IgD-negative memory B cell (primary cell): Measurements from ENCODE around the gene CELA2A. TPM values are rescaled to one million over a fixed set of nuclear protein-coding genes. Genes with fewer than 3 reads are reported as not detected.
"Not testable (repeated sequence)": the region's sequence is repeated elsewhere in the genome, so short reads cannot be mapped to it uniquely, and the experiment has no call there.

Experiments
- H3K27ac Mint-ChIP-seq, 3 donors: one replicate each; pipeline ENCODE4 v1.8.0; 2020 to 2022; ENCODE audit warnings: mild to moderate bottlenecking in 3 of 3, mixed read lengths in 3 of 3, moderate library complexity in 1 of 3
- H3K27me3 Mint-ChIP-seq: one replicate; pipeline ENCODE4 v1.8.0; 2021; ENCODE audit warnings: mixed read lengths
- H3K36me3 Mint-ChIP-seq: one replicate; pipeline ENCODE4 v1.8.0; 2020; ENCODE audit warnings: mild to moderate bottlenecking, mixed read lengths
- H3K4me1 Mint-ChIP-seq, 3 donors: one replicate each; pipeline ENCODE4 v1.8.0; 2020 to 2022; ENCODE audit warnings: mixed read lengths in 3 of 3, mild to moderate bottlenecking in 1 of 3
- H3K4me3 Mint-ChIP-seq, 4 donors: one replicate each; pipeline ENCODE4 v1.8.0; 2020 to 2022; ENCODE audit warnings: mild to moderate bottlenecking in 4 of 4, mixed read lengths in 4 of 4, moderate library complexity in 3 of 4
- H3K9me3 Mint-ChIP-seq, 3 donors: one replicate each; pipeline ENCODE4 v1.8.0; 2020 to 2021; ENCODE audit warnings: mixed read lengths in 3 of 3, mild to moderate bottlenecking in 1 of 3
- polyA plus RNA-seq: library from polyadenylated mRNA; unstranded; fragments of 300-500 nt; fragmentation: Illumina TruSeq; gene quantifications from one replicate; pipeline ENCODE4 v1.2.3, GENCODE V29; 2021

CELA2A gene
- polyA plus RNA-seq, 1 donor from 2014 or later = not detected

DNA sequence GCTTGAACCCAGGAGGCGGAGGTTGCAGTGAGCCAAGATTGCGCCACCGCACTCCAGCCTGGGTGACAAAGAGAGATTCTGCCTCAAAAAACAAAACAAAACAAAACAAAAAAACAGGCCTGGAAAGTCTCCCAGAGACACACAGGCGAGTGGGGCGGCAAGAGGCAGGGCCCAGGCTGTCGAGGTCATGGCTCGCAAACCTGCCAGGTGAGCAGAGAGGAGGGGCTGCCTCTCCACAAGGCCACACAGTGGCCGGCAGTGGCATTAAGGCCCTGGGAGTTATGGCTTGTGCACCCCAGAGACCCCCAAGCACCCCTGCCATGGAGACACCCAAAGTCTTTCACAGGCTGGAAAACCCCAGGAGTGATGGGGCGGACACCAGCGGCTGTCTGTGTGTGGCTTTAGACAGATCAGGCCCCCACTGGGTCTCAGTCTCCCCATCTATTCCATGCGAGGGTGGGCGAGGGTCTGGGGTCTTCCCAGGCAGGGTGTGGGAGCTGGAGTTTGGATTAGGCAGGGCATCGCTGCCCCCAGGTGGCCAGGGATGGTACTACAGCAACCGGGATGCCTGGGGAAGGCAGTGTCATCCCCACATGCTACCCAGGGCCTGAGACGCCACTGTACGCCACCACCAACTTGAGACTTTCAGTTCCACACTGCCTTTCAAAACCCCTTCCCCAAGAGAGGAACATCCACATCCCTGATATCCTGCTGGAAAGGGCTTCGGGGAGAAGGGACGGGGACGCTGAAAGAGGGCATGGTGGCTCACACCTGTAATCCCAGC, 25.6 kb upstream of the CELA2A start:
- Mint-ChIP-seq H3K36me3 (peaks cover 2% of the 10 kb centered on the region), H3K27me3 (no peaks in the 10 kb centered on the region), H3K27ac (peak overlapping the region in 1 of 3 donors; percentile 83), H3K4me3 (no peak overlapping the region), H3K9me3 (no peaks in the 10 kb centered on the region), H3K4me1 (peaks cover 0 to 1% (median 0%) of the 10 kb centered on the region in 3 donors)

DNA sequence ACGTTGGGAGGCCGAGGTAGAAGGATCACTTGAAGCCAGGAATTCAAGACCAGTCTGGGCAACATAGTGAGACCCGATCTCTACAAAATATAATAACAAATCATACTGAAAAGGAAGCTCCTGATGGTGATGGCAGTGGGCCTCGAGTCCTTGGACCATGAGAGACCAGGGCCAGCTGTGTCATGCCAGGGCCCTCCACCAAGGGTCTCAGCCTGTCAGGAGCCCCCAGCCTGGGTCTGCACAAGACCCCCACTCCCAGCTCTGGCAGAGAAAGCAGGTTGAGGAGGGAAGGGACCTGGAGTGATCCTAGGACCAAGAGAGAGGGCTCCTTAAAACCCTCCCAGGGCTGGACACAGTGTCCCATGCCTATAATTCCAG, 25.0 kb upstream of the CELA2A start:
- no peaks in the 10 kb centered on the region for H3K27me3 Mint-ChIP-seq
- peak overlapping the region in 1 of 3 donors; percentile 83 for H3K27ac Mint-ChIP-seq
- H3K9me3 Mint-ChIP-seq = no peaks in the 10 kb centered on the region
- H3K36me3 Mint-ChIP-seq = peaks cover 1% of the 10 kb centered on the region
- no peak overlapping the region for H3K4me3 Mint-ChIP-seq
- peaks cover 0 to 1% (median 0%) of the 10 kb centered on the region in 3 donors for H3K4me1 Mint-ChIP-seq

DNA sequence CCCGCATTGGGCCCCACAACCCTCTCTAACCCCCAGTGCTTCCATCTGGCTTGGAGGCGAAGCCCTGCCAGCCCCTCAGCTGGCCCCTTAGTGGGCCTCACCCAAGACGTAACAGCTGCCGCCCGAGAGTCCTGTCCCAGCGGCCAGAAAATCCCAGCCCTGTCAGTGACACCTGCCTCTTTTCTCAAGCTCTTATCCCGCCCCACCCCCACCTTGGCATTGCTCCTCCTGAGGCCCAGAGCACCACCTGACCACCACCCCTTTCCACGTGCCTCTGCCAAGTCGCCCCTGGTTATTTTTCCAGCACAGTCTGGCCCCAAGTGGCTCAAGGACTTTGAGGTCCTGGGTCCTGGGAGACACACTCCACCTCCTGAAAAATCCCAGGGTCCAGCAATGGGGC, 24.2 kb upstream of the CELA2A start:
- Mint-ChIP-seq H3K4me3 (no peak overlapping the region), H3K27me3 (no peaks in the 10 kb centered on the region), H3K4me1 (peaks cover 0 to 1% (median 0%) of the 10 kb centered on the region in 3 donors), H3K27ac (peak overlapping the region in 1 of 3 donors; percentile 78), H3K9me3 (no peaks in the 10 kb centered on the region), H3K36me3 (no peaks in the 10 kb centered on the region)

DNA sequence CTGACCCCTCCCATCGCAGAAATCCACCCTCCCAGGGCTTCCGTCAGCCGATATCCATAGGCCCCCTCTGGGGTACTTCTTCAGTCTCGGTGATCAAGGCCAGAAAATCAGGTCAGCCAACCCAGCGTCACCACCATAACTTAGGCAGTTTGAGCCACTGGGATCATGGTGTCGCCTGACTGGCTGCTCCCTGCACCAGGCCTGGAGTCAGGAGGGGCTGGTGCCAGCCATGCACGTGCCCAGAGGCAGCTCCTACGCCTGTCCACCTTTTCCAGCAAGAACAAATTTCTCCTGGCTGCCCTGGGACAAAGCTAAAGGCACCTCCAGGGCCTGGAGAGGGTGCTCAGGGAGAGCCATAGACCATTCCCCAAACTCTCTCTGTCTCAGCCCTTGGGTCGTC, 23.1 kb upstream of the CELA2A start:
- no peaks in the 10 kb centered on the region for H3K9me3 Mint-ChIP-seq
- no peaks in the 10 kb centered on the region for H3K27me3 Mint-ChIP-seq
- no peaks in the 10 kb centered on the region for H3K4me1 Mint-ChIP-seq
- no peak overlapping the region for H3K27ac Mint-ChIP-seq
- H3K36me3 Mint-ChIP-seq = no peaks in the 10 kb centered on the region
- peak overlapping the region in 1 of 4 donors; percentile 75 for H3K4me3 Mint-ChIP-seq

DNA sequence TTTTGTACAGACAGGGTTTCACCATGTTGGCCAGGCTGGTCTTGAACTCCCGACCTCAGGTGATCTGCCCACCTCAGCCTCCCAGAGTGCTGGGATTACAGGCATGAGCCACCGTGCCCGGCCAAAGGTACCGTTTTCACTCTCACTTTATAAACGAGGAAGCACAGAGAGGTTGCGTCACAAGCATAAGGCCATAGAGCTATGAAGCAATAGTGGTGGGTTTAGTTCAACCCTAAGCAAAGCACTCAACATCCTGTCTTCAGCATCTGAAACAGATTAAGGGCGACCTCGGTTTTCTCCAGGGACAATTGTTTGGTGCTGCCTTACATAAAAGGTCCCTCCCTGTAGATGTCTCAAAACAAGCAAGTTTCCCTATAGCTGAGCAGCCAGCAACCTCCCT, 21.8 kb upstream of the CELA2A start:
- H3K4me1 Mint-ChIP-seq, H3K27me3 Mint-ChIP-seq, H3K36me3 Mint-ChIP-seq, H3K4me3 Mint-ChIP-seq, H3K9me3 Mint-ChIP-seq: not testable (repeated sequence)
- peak overlapping the region in 1 of 3 donors; percentile 35 for H3K27ac Mint-ChIP-seq

DNA sequence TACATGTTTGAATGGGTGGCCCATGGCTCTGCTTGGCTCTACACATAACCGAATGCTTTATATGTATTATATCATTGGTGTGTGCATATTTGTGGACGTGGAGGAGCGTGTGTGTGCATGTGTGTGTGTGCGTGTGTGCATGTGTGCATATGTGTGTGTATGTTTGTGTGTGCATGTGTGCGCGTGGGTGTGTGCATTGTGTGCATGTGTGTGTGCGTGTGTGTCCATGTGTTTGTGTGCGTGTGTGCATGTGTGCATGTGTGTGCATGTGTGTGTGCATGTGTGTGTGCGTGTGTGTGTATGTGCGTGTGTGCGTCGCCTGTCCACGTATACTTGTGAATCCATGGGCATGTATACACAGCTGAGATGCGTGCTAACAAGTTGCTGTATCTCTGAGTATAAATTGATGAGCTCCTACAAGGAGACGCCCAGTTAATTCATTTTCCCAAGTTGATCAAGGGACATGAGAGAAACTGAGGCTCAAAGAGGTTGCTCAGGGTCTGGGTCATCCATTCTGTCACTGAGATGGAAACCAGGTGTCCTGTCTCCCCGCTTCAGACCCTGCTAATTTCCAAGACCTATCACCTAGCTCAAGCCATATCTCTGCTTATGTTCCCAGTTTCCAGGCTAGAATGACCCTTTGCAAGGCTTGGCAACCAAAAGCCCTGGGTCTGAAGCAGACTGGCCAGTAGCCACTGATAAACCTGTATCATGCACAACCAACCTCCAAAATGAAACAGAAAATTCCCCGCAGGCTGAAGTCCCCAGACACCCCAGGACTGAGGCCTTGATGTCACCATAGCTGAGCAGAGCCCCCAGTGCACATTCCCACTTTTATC, 21.1 kb upstream of the CELA2A start:
- Mint-ChIP-seq H3K4me3 (no peak overlapping the region), H3K27me3 (no peaks in the 10 kb centered on the region), H3K27ac (no peak overlapping the region), H3K4me1 (no peaks in the 10 kb centered on the region), H3K9me3 (no peaks in the 10 kb centered on the region), H3K36me3 (no peaks in the 10 kb centered on the region)

DNA sequence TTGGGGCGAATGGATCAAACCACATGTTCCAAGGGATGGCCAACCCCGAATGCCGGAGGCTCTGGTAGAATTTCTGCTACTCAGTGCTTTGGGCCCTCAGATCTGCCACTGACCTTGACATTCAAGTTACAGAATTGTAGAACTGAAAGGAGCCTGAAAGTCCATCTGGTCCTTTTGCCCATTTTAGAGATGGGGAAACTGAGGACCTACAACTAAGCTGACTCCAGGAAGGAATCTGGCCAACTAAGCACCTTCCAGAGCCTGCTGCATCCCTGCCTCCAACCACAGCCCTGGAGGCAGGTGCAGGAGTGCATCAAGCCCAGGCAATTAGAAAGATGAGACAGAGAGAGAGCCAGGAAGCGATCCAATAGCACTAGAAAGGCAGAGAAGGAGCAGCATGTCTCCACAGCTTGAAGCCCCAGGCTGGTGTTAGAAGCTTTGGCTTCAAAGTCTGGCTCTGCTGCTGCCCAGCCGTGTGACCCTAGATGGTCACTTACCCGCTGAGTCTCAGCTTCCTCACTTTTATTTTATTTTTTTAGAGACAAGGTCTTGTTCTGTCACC, 19.6 kb upstream of the CELA2A start:
- Mint-ChIP-seq H3K27me3 (peaks cover 2% of the 10 kb centered on the region), H3K36me3 (no peaks in the 10 kb centered on the region), H3K4me1 (no peaks in the 10 kb centered on the region), H3K27ac (no peak overlapping the region), H3K9me3 (no peaks in the 10 kb centered on the region), H3K4me3 (no peak overlapping the region)

DNA sequence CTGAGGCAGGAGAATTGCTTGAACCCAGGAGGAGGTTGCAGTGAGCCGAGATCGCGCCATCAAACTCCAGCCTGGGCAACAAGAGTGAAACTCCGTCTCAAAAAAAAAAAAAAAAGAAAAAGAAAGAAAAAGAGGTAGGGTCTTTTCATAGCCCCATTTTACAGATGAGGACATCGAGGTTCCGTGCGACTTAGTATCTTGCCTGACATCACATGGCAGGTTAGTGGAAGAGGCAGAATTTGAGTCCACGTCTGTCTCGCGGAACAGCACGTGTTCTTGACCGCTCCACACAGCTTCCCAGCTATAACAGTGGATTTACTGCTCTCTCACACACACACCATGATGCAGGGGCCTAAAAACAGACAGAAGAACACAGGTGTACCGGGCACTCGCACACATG, 17.2 kb upstream of the CELA2A start:
- no peak overlapping the region for H3K27ac Mint-ChIP-seq
- no peak overlapping the region for H3K4me3 Mint-ChIP-seq
- no peaks in the 10 kb centered on the region for H3K9me3 Mint-ChIP-seq
- H3K36me3 Mint-ChIP-seq = no peaks in the 10 kb centered on the region
- no peaks in the 10 kb centered on the region for H3K4me1 Mint-ChIP-seq
- H3K27me3 Mint-ChIP-seq = peaks cover 4% of the 10 kb centered on the region

DNA sequence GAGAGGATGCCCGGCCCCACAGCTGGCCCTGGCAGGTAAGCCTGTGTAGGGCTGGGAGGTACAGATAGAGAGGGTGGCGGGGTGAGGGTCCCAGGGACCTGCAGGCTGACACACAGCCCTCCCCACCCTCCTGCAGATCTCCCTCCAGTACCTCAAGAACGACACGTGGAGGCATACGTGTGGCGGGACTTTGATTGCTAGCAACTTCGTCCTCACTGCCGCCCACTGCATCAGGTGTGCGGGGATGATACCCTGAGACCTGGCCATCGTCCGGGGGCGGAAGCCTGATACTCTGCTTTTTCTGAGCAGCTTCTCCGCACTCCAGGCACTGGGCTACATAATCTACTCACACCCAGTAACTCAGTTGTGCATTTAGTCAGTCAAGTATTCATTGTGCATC, 16.2 kb upstream of the CELA2A start:
- Mint-ChIP-seq H3K4me3 (no peak overlapping the region), H3K4me1 (no peaks in the 10 kb centered on the region), H3K36me3 (no peaks in the 10 kb centered on the region), H3K9me3 (no peaks in the 10 kb centered on the region), H3K27ac (no peak overlapping the region), H3K27me3 (peaks cover 4% of the 10 kb centered on the region)

DNA sequence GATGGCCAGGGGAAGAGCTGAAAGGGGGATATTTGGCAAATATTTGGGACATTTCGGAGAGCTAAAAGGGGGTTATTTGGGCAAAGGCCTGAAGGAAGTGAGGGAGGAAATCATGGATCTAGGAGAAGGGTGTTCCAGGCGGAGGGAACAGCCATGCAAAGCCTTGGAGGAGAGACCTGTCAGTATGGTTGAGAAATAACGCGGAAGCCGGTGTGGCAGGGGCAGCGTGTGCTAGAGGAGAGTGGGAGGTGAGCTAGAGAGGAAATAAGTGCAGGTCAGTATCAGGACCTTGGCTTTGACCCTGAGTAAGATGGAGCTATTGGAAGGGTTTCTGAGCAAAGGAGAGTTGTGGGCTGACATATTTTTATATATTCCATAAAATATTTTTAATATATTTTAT, 15.3 kb upstream of the CELA2A start:
- Mint-ChIP-seq H3K4me1 (peaks cover 0 to 1% (median 0%) of the 10 kb centered on the region in 3 donors), H3K36me3 (no peaks in the 10 kb centered on the region), H3K27ac (no peak overlapping the region), H3K27me3 (peaks cover 7% of the 10 kb centered on the region), H3K9me3 (no peaks in the 10 kb centered on the region), H3K4me3 (no peak overlapping the region)

DNA sequence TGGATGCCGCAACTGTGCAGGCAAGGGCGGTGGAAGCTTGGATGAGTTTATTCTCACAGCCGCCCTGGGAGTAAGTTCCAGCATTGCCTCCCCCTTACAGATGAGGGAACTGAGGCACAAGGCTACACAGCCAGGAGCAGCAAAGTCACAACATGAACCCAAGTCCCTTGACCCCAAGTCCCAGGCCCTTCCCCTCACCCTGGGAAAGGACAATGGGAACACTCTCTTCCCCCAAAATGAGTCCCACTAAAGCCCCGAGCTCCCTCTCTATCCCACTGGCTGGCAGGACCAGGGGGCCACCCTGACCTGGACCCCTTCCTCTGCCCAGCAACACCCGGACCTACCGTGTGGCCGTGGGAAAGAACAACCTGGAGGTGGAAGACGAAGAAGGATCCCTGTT, 14.4 kb upstream of the CELA2A start:
- Mint-ChIP-seq H3K27me3 (peaks cover 7% of the 10 kb centered on the region), H3K4me3 (no peak overlapping the region), H3K36me3 (no peaks in the 10 kb centered on the region), H3K9me3 (no peaks in the 10 kb centered on the region), H3K27ac (no peak overlapping the region), H3K4me1 (peaks cover 0 to 1% (median 0%) of the 10 kb centered on the region in 3 donors)

DNA sequence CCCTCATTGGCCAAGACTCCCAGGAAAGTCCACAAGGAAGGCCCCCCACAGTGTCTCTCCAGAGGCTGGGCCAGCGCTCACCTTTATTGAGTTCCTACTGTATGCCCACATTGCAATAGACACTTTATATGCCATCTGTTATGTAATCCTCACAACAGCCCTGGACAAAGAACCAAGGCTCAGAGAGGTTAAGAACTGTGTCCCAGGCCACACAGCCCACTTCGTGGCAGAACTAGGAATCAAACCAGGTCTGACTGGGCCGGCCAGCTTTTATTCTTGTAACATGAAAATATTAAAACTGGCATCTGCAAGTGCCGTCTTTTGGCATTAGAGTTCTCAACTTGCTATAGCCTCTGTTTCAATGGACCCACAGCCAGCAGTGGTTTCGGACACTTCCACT, 13.8 kb upstream of the CELA2A start:
- Mint-ChIP-seq H3K27ac (no peak overlapping the region), H3K36me3 (no peaks in the 10 kb centered on the region), H3K9me3 (no peaks in the 10 kb centered on the region), H3K4me1 (peaks cover 0 to 1% (median 0%) of the 10 kb centered on the region in 3 donors), H3K4me3 (no peak overlapping the region), H3K27me3 (peaks cover 10% of the 10 kb centered on the region)

DNA sequence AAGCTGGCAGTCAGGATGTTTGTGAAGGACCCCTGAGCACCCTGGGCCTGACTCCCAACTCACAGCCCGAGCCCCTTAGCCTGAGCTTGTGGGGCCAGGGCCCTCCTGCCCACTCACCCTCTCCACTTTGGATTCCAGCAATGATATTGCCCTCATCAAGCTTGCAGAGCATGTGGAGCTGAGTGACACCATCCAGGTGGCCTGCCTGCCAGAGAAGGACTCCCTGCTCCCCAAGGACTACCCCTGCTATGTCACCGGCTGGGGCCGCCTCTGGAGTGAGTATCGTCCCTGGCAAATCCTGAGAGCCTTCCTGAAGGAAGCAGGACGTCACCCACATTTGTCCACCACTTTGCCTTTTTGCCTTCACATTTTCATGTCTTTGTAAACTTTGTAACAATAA, 13.3 kb upstream of the CELA2A start:
- Mint-ChIP-seq H3K9me3 (no peaks in the 10 kb centered on the region), H3K4me1 (peaks cover 0 to 1% (median 0%) of the 10 kb centered on the region in 3 donors), H3K27me3 (peaks cover 11% of the 10 kb centered on the region), H3K36me3 (no peaks in the 10 kb centered on the region), H3K27ac (no peak overlapping the region), H3K4me3 (no peak overlapping the region)

DNA sequence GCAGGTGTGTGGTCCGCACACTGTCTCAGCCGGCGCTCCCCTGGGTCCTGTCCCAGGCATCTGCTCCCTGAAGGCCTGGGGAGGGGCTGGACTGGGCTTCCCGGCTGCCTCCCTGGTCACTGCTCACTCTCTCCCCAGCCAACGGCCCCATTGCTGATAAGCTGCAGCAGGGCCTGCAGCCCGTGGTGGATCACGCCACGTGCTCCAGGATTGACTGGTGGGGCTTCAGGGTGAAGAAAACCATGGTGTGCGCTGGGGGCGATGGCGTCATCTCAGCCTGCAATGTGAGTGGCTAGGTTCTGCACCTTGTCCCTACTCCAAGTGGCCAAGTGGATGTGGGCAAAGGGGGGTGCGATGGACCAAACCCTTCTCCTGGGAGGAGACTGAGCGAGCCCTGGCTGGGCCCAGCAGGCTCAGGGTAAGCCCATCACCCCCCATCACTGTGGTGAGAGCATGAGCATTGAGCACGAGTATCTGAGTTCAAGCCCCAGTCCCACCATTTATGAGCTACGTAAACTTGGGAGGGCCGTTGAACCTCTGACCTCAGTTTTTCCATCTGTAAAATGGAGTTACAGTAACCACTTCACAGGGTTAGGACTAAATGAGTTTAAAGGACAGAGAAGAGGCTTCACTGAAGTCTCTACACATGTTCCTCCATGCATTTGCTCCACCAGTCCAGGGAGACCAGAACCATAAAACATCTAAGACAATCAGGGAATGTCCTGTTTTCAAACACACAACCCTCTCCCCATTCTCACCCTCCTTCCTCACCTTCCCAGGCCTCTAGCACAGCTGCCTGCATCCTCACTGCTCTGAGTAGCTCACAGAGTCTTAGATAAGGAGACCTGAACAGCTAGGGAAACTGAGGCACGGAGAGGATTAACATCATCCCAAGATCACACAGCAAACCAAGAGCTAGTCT, 11.8 kb upstream of the CELA2A start:
- no peak overlapping the region for H3K4me3 Mint-ChIP-seq
- H3K36me3 Mint-ChIP-seq = no peaks in the 10 kb centered on the region
- H3K9me3 Mint-ChIP-seq = no peaks in the 10 kb centered on the region
- peak overlapping the region in 1 of 3 donors; percentile 31 for H3K27ac Mint-ChIP-seq
- H3K27me3 Mint-ChIP-seq = peaks cover 11% of the 10 kb centered on the region
- peaks cover 0 to 1% (median 0%) of the 10 kb centered on the region in 3 donors for H3K4me1 Mint-ChIP-seq
